ENCODE results near the gene SELENOM. TPM values are rescaled to one million over a fixed set of nuclear protein-coding genes. Genes with fewer than 3 reads are reported as not detected.

Gene SELENOM
- total RNA-seq, 1 donor from 2014 or later: 40.9 TPM

DNA sequence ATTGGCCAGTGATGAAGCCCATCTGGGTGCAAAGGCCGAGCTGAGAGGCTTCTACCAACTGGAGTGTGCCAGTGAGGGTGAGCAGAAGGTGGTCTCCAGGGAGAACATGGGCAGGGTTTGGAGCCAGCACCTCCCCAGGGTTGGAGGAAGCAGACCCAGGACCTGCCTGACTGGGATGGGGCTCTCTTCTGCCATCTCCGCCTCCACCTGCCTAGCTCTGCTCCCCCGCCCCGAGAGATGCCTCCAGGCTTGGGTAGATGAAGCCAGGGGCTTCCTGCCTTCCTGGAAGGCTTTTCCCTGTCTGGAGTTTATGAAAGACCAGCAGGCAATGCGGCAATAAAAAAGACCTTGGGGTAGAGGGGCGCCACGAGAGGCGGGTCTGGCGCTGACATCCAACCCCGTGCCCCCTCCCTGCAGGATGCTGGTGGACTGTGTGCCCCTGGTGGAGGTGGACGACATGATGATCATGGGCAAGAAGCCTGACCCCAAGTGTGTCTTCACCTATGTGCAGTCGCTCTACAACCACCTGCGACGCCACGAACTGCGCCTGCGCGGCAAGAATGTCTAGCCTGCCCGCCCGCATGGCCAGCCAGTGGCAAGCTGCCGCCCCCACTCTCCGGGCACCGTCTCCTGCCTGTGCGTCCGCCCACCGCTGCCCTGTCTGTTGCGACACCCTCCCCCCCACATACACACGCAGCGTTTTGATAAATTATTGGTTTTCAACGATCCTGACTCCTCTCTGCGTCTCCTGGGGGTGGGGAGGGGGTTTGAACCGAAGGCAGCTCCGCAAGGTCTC lies 3.3 kb downstream of the SELENOM start:
- H3K4me3 Mint-ChIP-seq (ENCODE audit: unreplicated experiment): no peak overlapping the region
- no peak for DNase-seq
- H3K36me3 Mint-ChIP-seq (ENCODE audit: unreplicated experiment): no peaks in the 10 kb centered on the region
- peaks cover 15% of the 10 kb centered on the region for H3K27me3 Mint-ChIP-seq (ENCODE audit: unreplicated experiment)
- TF ChIP-seq, protein P1, sequence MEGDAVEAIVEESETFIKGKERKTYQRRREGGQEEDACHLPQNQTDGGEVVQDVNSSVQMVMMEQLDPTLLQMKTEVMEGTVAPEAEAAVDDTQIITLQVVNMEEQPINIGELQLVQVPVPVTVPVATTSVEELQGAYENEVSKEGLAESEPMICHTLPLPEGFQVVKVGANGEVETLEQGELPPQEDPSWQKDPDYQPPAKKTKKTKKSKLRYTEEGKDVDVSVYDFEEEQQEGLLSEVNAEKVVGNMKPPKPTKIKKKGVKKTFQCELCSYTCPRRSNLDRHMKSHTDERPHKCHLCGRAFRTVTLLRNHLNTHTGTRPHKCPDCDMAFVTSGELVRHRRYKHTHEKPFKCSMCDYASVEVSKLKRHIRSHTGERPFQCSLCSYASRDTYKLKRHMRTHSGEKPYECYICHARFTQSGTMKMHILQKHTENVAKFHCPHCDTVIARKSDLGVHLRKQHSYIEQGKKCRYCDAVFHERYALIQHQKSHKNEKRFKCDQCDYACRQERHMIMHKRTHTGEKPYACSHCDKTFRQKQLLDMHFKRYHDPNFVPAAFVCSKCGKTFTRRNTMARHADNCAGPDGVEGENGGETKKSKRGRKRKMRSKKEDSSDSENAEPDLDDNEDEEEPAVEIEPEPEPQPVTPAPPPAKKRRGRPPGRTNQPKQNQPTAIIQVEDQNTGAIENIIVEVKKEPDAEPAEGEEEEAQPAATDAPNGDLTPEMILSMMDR (IDR thresholded peaks at IDR 0.05; ENCODE audit: partially characterized antibody, unreplicated experiment): no peak
- peaks cover 3% of the 10 kb centered on the region for H3K4me1 Mint-ChIP-seq (ENCODE audit: low read depth, unreplicated experiment)
- no peak overlapping the region for H3K27ac Mint-ChIP-seq (ENCODE audit: unreplicated experiment)
- peaks cover 9% of the 10 kb centered on the region for H3K9me3 Mint-ChIP-seq (ENCODE audit: unreplicated experiment)

DNA sequence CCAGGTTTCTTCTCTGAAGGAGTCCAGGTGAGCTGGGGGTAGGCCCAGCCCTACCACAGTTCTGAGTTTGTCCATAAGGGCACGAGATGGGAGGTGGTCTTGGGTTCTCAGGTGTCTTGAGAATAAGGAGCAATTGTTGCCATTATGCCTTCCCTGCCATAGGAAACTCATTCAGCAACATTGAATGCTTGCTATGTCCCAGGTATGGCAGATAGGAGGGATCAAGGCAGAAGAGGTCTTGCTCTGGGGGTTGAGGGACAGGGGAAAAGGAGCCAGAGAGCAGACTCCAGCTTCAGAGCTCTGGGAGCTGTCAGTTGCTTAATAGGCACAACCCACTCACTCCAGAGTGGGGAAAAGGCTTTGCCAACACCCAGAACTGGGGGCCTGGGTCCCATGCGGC lies 4.3 kb downstream of the SELENOM start:
- H3K9me3 Mint-ChIP-seq (ENCODE audit: unreplicated experiment): peaks cover 9% of the 10 kb centered on the region
- H3K27ac Mint-ChIP-seq (ENCODE audit: unreplicated experiment): no peak overlapping the region

DNA sequence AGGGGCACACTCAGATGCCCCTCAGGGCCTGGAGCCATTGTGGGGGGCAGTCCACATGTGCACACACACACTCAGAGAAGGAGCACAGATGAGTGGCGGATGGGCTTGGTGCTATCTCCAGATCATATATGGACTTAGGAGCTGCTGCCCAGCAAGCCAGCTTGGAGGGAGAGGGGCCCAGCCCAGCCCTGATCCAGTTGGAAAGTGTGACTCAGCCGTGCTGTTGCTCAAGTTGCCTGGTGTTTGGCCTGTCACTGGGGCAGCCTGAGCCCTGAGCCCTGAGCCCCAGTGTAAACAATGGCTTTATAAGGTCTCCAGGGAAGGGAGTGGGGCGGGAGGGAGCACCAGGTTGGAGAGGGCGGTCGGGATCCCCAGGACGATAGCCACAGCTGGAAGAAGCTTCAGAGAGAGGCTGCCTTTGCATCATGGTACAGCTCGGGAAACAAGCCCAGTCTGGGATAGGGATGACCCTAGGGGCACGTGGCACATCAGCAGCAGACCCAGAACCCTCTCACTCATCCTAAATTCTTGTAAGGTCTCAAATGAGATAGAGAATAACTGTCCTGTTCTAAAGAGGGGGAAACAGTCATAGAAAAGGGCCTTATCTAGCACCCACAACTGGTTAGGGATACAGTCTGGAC lies 4.8 kb downstream of the SELENOM start:
- Mint-ChIP-seq H3K27ac (ENCODE audit: unreplicated experiment) (no peak overlapping the region), H3K9me3 (ENCODE audit: unreplicated experiment) (peaks cover 4% of the 10 kb centered on the region), H3K4me1 (ENCODE audit: low read depth, unreplicated experiment) (peaks cover 3% of the 10 kb centered on the region), H3K36me3 (ENCODE audit: unreplicated experiment) (no peaks in the 10 kb centered on the region), H3K4me3 (ENCODE audit: unreplicated experiment) (no peak overlapping the region), H3K27me3 (ENCODE audit: unreplicated experiment) (peaks cover 10% of the 10 kb centered on the region)
- TF ChIP-seq, protein P1 (IDR thresholded peaks at IDR 0.05; ENCODE audit: partially characterized antibody, unreplicated experiment): no peak
- DNase-seq: no peak

More for the DNA sequence above, 4.3 kb downstream of the SELENOM start:
- Mint-ChIP-seq H3K4me1 (ENCODE audit: low read depth, unreplicated experiment) (peaks cover 3% of the 10 kb centered on the region), H3K36me3 (ENCODE audit: unreplicated experiment) (no peaks in the 10 kb centered on the region), H3K4me3 (ENCODE audit: unreplicated experiment) (no peak overlapping the region), H3K27me3 (ENCODE audit: unreplicated experiment) (peaks cover 15% of the 10 kb centered on the region)
- no peak for DNase-seq
- TF ChIP-seq, protein P1 (IDR thresholded peaks at IDR 0.05; ENCODE audit: partially characterized antibody, unreplicated experiment): no peak

DNA sequence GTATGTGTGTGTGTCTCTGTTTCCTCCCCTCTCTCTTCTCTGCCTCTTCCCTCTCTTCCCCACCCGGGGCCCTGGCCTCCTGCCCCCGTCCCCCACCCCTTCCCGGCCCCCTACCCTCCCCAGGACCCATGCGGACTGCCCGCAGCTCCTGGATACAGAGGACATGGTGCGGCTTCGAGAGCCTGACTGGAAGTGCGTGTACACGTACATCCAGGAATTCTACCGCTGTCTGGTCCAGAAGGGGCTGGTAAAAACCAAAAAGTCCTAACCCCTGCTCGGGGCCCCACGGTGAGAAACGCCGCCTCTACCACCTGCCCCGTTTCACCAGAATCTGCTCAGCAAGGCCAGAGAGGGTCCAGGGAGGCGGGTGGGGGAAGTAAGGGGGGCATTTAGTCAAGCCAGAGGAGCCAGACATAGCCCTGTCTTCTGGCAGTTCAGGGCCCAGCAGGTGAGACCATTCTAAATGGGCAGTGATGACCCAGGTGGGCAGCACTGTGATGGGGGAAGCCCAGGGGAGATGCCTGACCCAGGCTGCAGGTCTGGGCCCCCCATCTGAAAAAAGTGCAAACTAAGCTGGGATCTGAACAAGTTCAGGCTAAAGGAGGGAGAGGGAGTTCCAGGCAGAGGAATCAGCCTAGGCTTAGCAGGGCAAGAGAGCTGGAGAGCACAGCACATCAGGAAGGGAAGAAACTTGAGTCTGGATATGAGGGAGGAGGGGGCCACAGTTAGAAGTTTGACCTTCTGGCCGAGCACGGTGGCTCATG lies 6.4 kb downstream of the SELENOM start:
- no peak for DNase-seq
- Mint-ChIP-seq H3K27ac (ENCODE audit: unreplicated experiment) (no peak overlapping the region), H3K36me3 (ENCODE audit: unreplicated experiment) (no peaks in the 10 kb centered on the region), H3K4me1 (ENCODE audit: low read depth, unreplicated experiment) (peaks cover 3% of the 10 kb centered on the region), H3K4me3 (ENCODE audit: unreplicated experiment) (no peak overlapping the region), H3K27me3 (ENCODE audit: unreplicated experiment) (peaks cover 9% of the 10 kb centered on the region), H3K9me3 (ENCODE audit: unreplicated experiment) (peaks cover 5% of the 10 kb centered on the region)
- TF ChIP-seq, protein P1 (IDR thresholded peaks at IDR 0.05; ENCODE audit: partially characterized antibody, unreplicated experiment): no peak

Data from glutamatergic neuron (in vitro differentiated cells).